Rectal smooth muscle tissue (tissue), 1 donor: ENCODE results near the gene ZNF862.
"Not testable (repeated sequence)": the region's sequence is repeated elsewhere in the genome, so short reads cannot be mapped to it uniquely, and the experiment has no call there.

Experiments used
- H3K27ac ChIP-seq: one replicate; pipeline ENCODE4 v1.7.0; 2013; ENCODE audit warnings: low read depth, low read length, inconsistent platforms
- H3K27me3 ChIP-seq: one replicate; pipeline ENCODE4 v1.7.0; 2013; ENCODE audit warnings: low read length; ENCODE audit not compliant: control insufficient read depth, insufficient read depth
- H3K36me3 ChIP-seq: one replicate; pipeline ENCODE4 v1.7.0; 2013; ENCODE audit warnings: low read length; ENCODE audit not compliant: control insufficient read depth, insufficient read depth
- H3K4me1 ChIP-seq: one replicate; pipeline ENCODE4 v1.7.0; 2013; ENCODE audit warnings: low read length; ENCODE audit not compliant: control insufficient read depth, insufficient read depth
- H3K4me3 ChIP-seq: one replicate; pipeline ENCODE4 v1.7.0; 2013; ENCODE audit warnings: low read length
- H3K9ac ChIP-seq: one replicate; pipeline ENCODE4 v1.7.0; 2013; ENCODE audit warnings: low read length

Gene ZNF862

GRCh38 chr7:149884541-149884940 is 46.4 kb downstream of the ZNF862 start:
- H3K4me3 ChIP-seq, result no peak overlapping the region
- peaks cover 16% of the 10 kb centered on the region for H3K4me1 ChIP-seq
- H3K27ac ChIP-seq, result no peak overlapping the region
- no peaks in the 10 kb centered on the region for H3K36me3 ChIP-seq
- H3K9ac ChIP-seq, result no peak overlapping the region
- H3K27me3 ChIP-seq, result no peaks in the 10 kb centered on the region

- H3K4me3 ChIP-seq, result no peak overlapping the region
- no peak overlapping the region for H3K27ac ChIP-seq
- peaks cover 16% of the 10 kb centered on the region for H3K4me1 ChIP-seq
- no peaks in the 10 kb centered on the region for H3K36me3 ChIP-seq
- no peak overlapping the region for H3K9ac ChIP-seq
- H3K27me3 ChIP-seq, result no peaks in the 10 kb centered on the region
Measured at GRCh38 chr7:149885191-149886017, 47.2 kb downstream of the ZNF862 start.

- Histone ChIP-seq H3K4me1 (peaks cover 14% of the 10 kb centered on the region), H3K27me3 (no peaks in the 10 kb centered on the region), H3K36me3 (no peaks in the 10 kb centered on the region), H3K4me3 (no peak overlapping the region), H3K27ac (no peak overlapping the region), H3K9ac (no peak overlapping the region)
Measured at GRCh38 chr7:149886018-149886415, 47.8 kb downstream of the ZNF862 start.

- Histone ChIP-seq H3K4me3 (no peak overlapping the region), H3K27ac (no peak overlapping the region), H3K4me1 (peaks cover 8% of the 10 kb centered on the region), H3K27me3 (no peaks in the 10 kb centered on the region), H3K9ac (no peak overlapping the region), H3K36me3 (no peaks in the 10 kb centered on the region)
Measured at GRCh38 chr7:149887311-149887710, 49.1 kb downstream of the ZNF862 start.

- not testable (repeated sequence) for H3K36me3 ChIP-seq, H3K4me1 ChIP-seq, H3K9ac ChIP-seq, H3K27ac ChIP-seq, H3K27me3 ChIP-seq, H3K4me3 ChIP-seq
Measured at GRCh38 chr7:149890715-149891114, 52.5 kb downstream of the ZNF862 start.

GRCh38 chr7:149894957-149895356 is 56.8 kb downstream of the ZNF862 start:
- H3K4me1 ChIP-seq, H3K27me3 ChIP-seq, H3K36me3 ChIP-seq, H3K27ac ChIP-seq, H3K9ac ChIP-seq, H3K4me3 ChIP-seq: not testable (repeated sequence)

GRCh38 chr7:149907776-149908376 is 69.7 kb downstream of the ZNF862 start:
- not testable (repeated sequence) for H3K4me3 ChIP-seq, H3K36me3 ChIP-seq

GRCh38 chr7:149910219-149910618 is 72.0 kb downstream of the ZNF862 start:
- not testable (repeated sequence) for H3K4me1 ChIP-seq, H3K4me3 ChIP-seq, H3K36me3 ChIP-seq, H3K27me3 ChIP-seq, H3K27ac ChIP-seq, H3K9ac ChIP-seq

More at GRCh38 chr7:149907776-149908376, 69.7 kb downstream of the ZNF862 start:
- H3K27ac ChIP-seq, H3K27me3 ChIP-seq, H3K4me1 ChIP-seq, H3K9ac ChIP-seq: not testable (repeated sequence)

- not testable (repeated sequence) for H3K36me3 ChIP-seq
Measured at GRCh38 chr7:149912126-149912525, 74.0 kb downstream of the ZNF862 start.

More at GRCh38 chr7:149912126-149912525, 74.0 kb downstream of the ZNF862 start:
- not testable (repeated sequence) for H3K27ac ChIP-seq, H3K4me1 ChIP-seq, H3K4me3 ChIP-seq, H3K27me3 ChIP-seq, H3K9ac ChIP-seq
